ENCODE data around the gene SIGLEC5.
A peak's percentile ranks its signal among the peaks of the same experiment; 100 is the strongest.

GRCh38 chr19:51607920-51608562, 22.2 kb downstream of the SIGLEC5 start:
- TF ChIP-seq CTCF (conservative IDR thresholded peaks at IDR 0.05; ENCODE audit: low read depth, low read length) (peak; percentile 90), EZH2 (IDR thresholded peaks at IDR 0.05; ENCODE audit: borderline replicate concordance, low read depth, low read length, poor library complexity, severe bottlenecking) (no peak)

Measured in A673 (cell line).